ENCODE data around the gene CCR5. TPM values are rescaled to one million over a fixed set of nuclear protein-coding genes. Genes with fewer than 3 reads are reported as not detected.

Gene CCR5
- total and polyA plus RNA-seq, 9 of the 15 experiments (the other 6 are each of a cell fraction or from before 2014, with no cell fraction given), result not detected

DNA sequence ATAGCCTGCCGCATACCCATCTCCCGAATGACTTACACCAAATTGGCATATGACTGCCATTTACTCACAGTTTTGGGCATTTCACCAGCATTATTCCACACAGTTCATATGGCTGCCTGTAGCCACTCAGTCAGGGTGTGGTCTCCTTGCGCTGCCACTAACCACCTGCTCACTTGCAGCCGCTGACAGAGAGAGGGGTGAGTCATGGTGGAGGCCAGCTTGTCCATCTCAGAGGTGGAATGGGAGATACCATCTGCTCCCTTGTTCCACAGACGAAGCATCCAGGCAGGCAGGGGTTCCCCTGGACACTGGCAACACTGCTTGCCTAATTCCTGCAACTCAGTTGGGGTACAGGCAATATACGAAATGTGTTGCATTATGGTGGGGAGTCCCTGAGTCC is 51.9 kb downstream of the CCR5 start (continued):
- TF ChIP-seq MEF2A (IDR thresholded peaks at IDR 0.05; ENCODE audit: control insufficient read depth, low read depth, low read length), result no peak
- TF ChIP-seq MYNN (IDR thresholded peaks at IDR 0.05), result peak; percentile 58; the same call in 1 of the 2 replicates
- TF ChIP-seq MYNN (CRISPR knock-in tag; IDR thresholded peaks at IDR 0.05), result no peak
- TF ChIP-seq, protein P1, sequence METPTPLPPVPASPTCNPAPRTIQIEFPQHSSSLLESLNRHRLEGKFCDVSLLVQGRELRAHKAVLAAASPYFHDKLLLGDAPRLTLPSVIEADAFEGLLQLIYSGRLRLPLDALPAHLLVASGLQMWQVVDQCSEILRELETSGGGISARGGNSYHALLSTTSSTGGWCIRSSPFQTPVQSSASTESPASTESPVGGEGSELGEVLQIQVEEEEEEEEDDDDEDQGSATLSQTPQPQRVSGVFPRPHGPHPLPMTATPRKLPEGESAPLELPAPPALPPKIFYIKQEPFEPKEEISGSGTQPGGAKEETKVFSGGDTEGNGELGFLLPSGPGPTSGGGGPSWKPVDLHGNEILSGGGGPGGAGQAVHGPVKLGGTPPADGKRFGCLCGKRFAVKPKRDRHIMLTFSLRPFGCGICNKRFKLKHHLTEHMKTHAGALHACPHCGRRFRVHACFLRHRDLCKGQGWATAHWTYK (CRISPR knock-in tag; IDR thresholded peaks at IDR 0.05), result no peak; the same call in 1 of the 2 replicates
- peak in 1 of 2 experiments; percentile 87; a peak in 1 of 4 replicates for TF ChIP-seq FOXK2 (conservative IDR thresholded peaks at IDR 0.05 in 1 of 2, IDR thresholded peaks at IDR 0.05 in 1 of 2; ENCODE audit: low read depth in 2 of 2)
- peak; percentile 35 for TF ChIP-seq CBFA2T2 (conservative IDR thresholded peaks at IDR 0.05)
- no peak for TF ChIP-seq ZSCAN32 (CRISPR knock-in tag; IDR thresholded peaks at IDR 0.05)
- peak; percentile 33; the same call in 1 of the 2 replicates for TF ChIP-seq CREM (IDR thresholded peaks at IDR 0.05; ENCODE audit: low read depth)
- TF ChIP-seq NELFE (IDR thresholded peaks at IDR 0.05; ENCODE audit: insufficient read depth, insufficient read length), result no peak
- TF ChIP-seq, protein P2, sequence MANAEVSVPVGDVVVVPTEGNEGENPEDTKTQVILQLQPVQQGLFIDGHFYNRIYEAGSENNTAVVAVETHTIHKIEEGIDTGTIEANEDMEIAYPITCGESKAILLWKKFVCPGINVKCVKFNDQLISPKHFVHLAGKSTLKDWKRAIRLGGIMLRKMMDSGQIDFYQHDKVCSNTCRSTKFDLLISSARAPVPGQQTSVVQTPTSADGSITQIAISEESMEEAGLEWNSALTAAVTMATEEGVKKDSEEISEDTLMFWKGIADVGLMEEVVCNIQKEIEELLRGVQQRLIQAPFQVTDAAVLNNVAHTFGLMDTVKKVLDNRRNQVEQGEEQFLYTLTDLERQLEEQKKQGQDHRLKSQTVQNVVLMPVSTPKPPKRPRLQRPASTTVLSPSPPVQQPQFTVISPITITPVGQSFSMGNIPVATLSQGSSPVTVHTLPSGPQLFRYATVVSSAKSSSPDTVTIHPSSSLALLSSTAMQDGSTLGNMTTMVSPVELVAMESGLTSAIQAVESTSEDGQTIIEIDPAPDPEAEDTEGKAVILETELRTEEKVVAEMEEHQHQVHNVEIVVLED (CRISPR knock-in tag; IDR thresholded peaks at IDR 0.05), result no peak
- TF ChIP-seq PHB2 (IDR thresholded peaks at IDR 0.05; ENCODE audit: low read depth), result no peak
- TF ChIP-seq GABPB2 (CRISPR knock-in tag; conservative IDR thresholded peaks at IDR 0.05), result no peak
- TF ChIP-seq EZH2 (IDR thresholded peaks at IDR 0.05; ENCODE audit: borderline replicate concordance, low read depth, low read length), result no peak
- TF ChIP-seq HMG20B (CRISPR knock-in tag; IDR thresholded peaks at IDR 0.05), result no peak
- peak; percentile 56; the same call in 1 of the 2 replicates for TF ChIP-seq JUNB (CRISPR knock-in tag; conservative IDR thresholded peaks at IDR 0.05)
- no peak for TF ChIP-seq SNIP1 (IDR thresholded peaks at IDR 0.05; ENCODE audit: low read depth)
- TF ChIP-seq SPI1 (IDR thresholded peaks at IDR 0.05; ENCODE audit: borderline replicate concordance, low read depth, low read length), result no peak
- TF ChIP-seq SMARCA4 (IDR thresholded peaks at IDR 0.05), result peak; percentile 37; the same call in 1 of the 2 replicates
- peak in 1 of 2 experiments; percentile 61; a peak in 1 of 4 replicates for TF ChIP-seq RCOR1 (IDR thresholded peaks at IDR 0.05; ENCODE audit: borderline replicate concordance in 1 of 2, low read depth in 2 of 2, low read length in 2 of 2)
- TF ChIP-seq NRF1 (conservative IDR thresholded peaks at IDR 0.05 in 1 of 2, IDR thresholded peaks at IDR 0.05 in 1 of 2), result peak; percentile 61 to 64
- TF ChIP-seq CHD2 (IDR thresholded peaks at IDR 0.05; ENCODE audit: low read depth, low read length), result no peak
- TF ChIP-seq STAT5A (IDR thresholded peaks at IDR 0.05; ENCODE audit: borderline replicate concordance, low read length), result no peak
- TF ChIP-seq SMAD1 (IDR thresholded peaks at IDR 0.05; ENCODE audit: low read depth, low read length, partially characterized antibody), result no peak
- TF ChIP-seq SETDB1 (IDR thresholded peaks at IDR 0.05; ENCODE audit: low read length), result peak; percentile 22
- no peak for TF ChIP-seq TRIM24 (IDR thresholded peaks at IDR 0.05)
- no peak for TF ChIP-seq SP1 (CRISPR knock-in tag; IDR thresholded peaks at IDR 0.05)
- TF ChIP-seq, protein P3, sequence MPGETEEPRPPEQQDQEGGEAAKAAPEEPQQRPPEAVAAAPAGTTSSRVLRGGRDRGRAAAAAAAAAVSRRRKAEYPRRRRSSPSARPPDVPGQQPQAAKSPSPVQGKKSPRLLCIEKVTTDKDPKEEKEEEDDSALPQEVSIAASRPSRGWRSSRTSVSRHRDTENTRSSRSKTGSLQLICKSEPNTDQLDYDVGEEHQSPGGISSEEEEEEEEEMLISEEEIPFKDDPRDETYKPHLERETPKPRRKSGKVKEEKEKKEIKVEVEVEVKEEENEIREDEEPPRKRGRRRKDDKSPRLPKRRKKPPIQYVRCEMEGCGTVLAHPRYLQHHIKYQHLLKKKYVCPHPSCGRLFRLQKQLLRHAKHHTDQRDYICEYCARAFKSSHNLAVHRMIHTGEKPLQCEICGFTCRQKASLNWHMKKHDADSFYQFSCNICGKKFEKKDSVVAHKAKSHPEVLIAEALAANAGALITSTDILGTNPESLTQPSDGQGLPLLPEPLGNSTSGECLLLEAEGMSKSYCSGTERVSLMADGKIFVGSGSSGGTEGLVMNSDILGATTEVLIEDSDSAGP (CRISPR knock-in tag; IDR thresholded peaks at IDR 0.05), result no peak
- TF ChIP-seq ADNP (tag; IDR thresholded peaks at IDR 0.05), result no peak

Data from K562 (cell line).